Hematopoietic multipotent progenitor cell treated with erythropoietin and hydrocortisone succinate and interleukin-3 and kit ligand, for 15 days (in vitro differentiated cells): ENCODE results near the gene MPDZ.
"Not testable (repeated sequence)": the region's sequence is repeated elsewhere in the genome, so short reads cannot be mapped to it uniquely, and the experiment has no call there.

ENCODE experiments used
- DNase-seq: peaks from one replicate; pipeline ENCODE4 v3.0.0-alpha.2; 2015; ENCODE audit warnings: low spot score

MPDZ gene

GRCh38 chr9:13267743-13268142 is 11.7 kb downstream of the MPDZ start:
- no peak for DNase-seq

DNA sequence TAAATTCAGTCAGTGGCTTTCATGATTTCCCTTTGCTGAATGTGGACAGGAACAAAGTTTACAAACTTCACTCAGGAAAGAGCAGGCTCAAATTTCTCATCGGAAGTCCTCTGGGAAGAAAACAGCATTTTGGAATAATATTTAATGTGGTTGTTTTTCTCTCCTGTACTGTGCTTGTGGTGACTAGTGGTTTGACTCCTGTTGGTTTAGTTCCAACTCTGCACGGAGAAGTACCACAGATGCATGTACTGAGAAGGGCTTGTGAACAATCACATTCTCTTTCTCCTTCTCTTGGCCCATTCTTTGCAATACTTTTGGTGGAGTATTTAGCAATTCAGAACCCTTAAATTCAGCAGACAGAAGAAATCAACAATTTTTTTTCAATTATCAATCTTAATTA is 13.3 kb downstream of the MPDZ start:
- no peak for DNase-seq

- no peak for DNase-seq
Measured at GRCh38 chr9:13264788-13265187, 14.7 kb downstream of the MPDZ start.

GRCh38 chr9:13263511-13263910 is 16.0 kb downstream of the MPDZ start:
- DNase-seq, result no peak

- DNase-seq, result no peak
Measured at GRCh38 chr9:13252852-13253251, 26.6 kb downstream of the MPDZ start.

- DNase-seq, result no peak
Measured at GRCh38 chr9:13244181-13244580, 35.3 kb downstream of the MPDZ start.

DNA sequence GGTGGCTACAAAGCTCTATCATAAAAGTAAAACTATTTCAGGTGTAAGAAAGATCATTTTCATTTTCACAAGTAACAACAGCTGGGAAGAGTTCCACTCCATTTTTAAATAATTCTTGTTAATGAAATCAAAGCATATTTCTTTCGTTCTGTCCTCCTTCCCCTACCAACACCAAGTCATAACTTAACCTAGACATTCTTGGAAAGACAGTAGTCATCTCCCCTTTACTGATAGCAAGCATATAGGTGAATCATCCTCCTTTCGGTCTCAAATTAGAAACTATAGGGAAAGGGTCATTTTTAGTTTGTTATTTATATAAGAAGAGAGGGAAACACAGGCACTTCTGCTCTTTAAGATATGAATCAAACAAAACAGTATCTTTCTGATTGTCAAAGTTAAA is 38.2 kb downstream of the MPDZ start:
- DNase-seq, result no peak

- no peak for DNase-seq
Measured at GRCh38 chr9:13239660-13240059, 39.8 kb downstream of the MPDZ start.

- DNase-seq, result no peak
Measured at GRCh38 chr9:13239208-13239607, 40.3 kb downstream of the MPDZ start.

- no peak for DNase-seq
Measured at GRCh38 chr9:13234932-13235331, 44.6 kb downstream of the MPDZ start.

DNA sequence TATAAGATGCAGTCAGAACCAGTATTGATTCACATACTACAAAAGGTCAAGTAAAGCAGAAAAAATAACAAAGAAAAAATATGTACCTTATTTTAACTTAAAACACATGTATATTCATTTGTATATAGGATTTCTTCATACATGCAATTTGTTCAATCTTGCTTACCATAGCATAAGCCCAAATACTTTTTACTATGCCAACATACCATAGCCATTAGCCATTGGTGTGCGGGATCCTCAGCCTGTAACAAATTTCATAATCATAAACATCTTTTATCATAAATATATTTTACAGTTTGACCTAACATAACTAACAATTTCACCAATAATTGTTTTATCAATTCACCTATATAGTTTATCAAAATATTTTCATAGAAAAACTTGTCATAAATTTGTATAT is 51.1 kb downstream of the MPDZ start:
- DNase-seq, result no peak

DNA sequence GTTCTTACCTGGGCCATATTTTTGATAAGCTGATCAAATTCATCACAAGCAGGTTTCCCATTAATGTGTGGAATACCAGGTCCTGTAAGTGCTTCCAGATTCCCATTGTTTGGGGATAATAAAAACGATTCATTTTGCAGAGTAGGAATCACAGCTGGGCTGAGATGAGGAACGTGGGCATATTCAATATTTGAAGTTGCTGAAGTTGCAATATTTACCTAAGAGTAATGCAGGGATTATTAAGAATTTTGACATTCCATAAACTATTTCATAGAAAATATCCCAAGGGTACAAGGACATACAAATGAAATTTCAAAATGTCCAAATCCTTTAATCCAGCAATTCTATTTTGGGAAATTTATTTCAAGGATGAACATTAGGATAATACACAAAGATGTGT is 55.1 kb downstream of the MPDZ start:
- DNase-seq, result no peak

DNA sequence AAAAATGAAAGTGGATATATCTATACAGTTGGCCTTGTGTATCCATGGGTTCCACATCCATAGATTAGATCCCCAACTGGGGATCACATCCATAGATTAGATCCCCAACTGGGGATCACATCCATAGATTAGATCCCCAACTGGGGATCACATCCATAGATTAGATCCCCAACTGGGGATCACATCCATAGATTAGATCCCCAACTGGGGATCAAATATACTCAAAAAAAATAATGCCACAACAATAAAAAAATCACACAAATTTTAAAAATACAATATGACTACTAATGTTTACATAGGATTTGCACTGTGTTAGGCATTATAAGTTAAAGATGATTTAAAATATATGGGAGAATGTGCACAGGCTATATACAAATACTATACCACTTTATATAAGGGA is 56.8 kb downstream of the MPDZ start:
- DNase-seq, result not testable (repeated sequence)

DNA sequence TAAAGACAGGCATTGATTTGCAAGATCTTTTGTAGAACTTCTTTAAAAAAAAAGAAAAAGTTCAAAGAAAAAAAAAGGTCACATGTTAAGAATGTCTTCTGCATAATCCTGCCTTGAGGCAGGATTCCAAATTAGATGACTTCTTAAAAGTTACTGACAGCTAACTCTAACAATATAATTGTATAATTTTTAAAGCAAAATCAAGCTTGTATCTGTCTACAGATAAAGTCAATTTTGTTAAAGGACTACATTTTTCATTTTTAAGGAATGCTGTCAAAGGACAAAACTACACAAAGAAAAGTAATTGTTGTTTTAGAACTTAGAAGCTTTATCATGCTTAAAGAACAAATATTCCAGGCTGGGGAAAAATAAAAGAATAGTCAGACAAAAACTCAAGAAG is 57.8 kb downstream of the MPDZ start:
- no peak for DNase-seq

- no peak for DNase-seq
Measured at GRCh38 chr9:13220837-13221236, 58.7 kb downstream of the MPDZ start.

DNA sequence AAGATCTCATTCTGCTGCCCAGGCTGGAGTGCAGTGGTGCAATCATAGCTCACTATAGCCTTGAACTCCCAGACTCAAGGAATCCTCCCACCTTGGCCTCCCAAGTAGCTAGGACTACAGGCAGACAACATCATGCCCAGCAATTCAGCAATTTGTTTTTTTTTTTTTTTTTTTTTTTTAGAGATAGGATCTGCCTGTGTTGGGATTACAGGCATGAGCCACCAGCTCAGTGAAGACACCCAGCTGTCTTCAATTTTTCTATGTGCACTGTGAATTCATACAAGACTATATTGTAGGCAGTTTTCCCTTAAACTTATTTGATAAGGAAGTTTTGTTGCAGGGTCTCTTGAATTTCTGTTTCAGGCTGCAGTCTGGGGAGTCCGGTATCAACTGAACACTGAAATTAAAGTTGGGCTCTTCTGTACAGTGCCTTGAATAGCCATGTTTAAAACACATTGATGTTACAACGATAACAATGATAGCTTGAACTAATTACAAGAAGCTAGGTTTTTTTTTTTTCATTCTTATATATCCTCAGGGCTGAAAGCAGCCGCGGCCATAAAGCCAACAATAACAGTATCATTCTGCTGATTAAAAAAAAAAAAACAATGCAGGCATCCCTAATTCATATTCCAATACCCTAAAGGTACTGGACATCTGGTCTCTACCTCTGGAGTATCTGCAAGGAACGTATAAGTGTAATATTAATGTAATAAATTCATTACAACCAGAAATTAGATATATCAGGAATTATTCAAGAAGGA is 63.5 kb downstream of the MPDZ start:
- DNase-seq, result no peak

GRCh38 chr9:13213998-13214397 is 65.5 kb downstream of the MPDZ start:
- DNase-seq, result no peak

DNA sequence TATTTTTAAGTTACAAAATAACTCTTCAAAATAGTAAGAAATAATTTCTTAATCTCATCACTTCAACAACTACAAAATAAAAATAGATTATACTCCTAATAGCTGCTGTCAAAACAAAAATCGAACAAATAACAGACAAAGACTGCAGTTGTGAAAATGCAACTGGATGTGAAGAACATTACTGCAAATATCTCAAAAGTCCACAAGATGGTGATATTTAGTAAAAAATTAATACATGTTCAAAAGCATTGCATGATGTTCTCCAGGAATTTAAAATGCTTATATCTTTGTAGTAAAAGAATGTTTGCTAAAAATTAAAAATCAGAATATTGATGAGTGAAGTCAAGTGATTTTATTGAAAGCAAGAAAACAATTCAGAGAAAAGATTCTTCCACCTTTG is 66.2 kb downstream of the MPDZ start:
- no peak for DNase-seq

GRCh38 chr9:13210306-13210705 is 69.2 kb downstream of the MPDZ start:
- no peak for DNase-seq

GRCh38 chr9:13209498-13209897 is 70.0 kb downstream of the MPDZ start:
- no peak for DNase-seq

DNA sequence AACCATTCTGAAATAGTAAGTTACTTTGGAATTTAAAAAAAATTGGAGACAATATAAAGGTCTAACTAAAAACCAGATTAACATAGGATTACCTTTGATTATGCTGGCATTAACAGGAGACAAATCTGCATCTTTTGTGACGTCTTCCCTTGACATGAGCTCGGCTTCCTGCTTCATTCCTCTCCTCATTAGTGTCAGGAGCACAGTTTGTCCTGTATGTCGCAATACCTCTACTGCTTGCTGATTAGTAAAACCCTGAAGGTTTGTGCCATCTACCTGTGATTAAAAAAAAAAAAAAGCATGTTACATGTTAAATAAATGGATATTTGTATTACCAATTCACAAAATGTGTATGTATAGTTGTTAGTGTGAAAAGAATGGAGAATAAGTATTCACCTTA is 73.7 kb downstream of the MPDZ start:
- DNase-seq, result no peak

- DNase-seq, result no peak
Measured at GRCh38 chr9:13190040-13190439, 89.5 kb downstream of the MPDZ start.

GRCh38 chr9:13189362-13189761 is 90.1 kb downstream of the MPDZ start:
- DNase-seq, result no peak

GRCh38 chr9:13186774-13187173 is 92.7 kb downstream of the MPDZ start:
- no peak for DNase-seq

DNA sequence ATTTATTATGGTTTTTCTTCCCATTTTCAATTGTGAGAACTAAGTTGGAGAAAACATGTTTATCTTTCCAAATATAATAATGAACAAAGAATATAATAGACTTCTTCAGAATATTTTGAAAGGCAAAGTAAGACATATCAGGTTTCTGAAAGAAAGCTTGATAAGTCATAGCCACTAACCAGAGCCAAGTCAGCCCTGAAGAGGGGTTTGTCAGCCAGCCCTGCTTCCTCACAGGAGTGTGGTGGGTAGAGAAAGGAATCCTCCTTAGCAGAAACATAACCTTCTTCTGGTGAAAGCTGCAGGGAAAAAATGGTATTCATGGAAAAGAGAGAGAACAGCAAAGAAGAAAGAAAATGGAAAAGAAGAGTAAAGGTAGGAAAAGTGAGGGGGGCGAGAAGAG is 93.4 kb downstream of the MPDZ start:
- DNase-seq, result no peak
